WERI-Rb-1 (cell line): ENCODE results near the gene IPO5.
A peak's percentile ranks its signal among the peaks of the same experiment; 100 is the strongest.

Experiments
- DNase-seq: peaks from one replicate; pipeline ENCODE4 v3.0.0-alpha.2; 2020
- H3K27ac ChIP-seq: fragments of 250-450 bp; sonication (Bioruptor Pico); 2 replicates; pipeline ENCODE4 v1.5.1; 2020; ENCODE audit warnings: mild to moderate bottlenecking, moderate library complexity
- H3K27me3 ChIP-seq: fragments of 250-450 bp; sonication (Bioruptor Pico); 2 replicates; pipeline ENCODE4 v1.5.1; 2021; ENCODE audit warnings: mild to moderate bottlenecking, low read depth, moderate library complexity; ENCODE audit not compliant: insufficient read depth, severe bottlenecking
- H3K36me3 ChIP-seq: fragments of 250-450 bp; sonication (Bioruptor Pico); 2 replicates; pipeline ENCODE4 v1.5.1; 2020; ENCODE audit warnings: mild to moderate bottlenecking, moderate library complexity
- H3K4me3 ChIP-seq: 2 replicates; pipeline ENCODE4 v1.5.1; 2011; ENCODE audit warnings: low read depth, mild to moderate bottlenecking, control low read depth, low read length
- H3K9me3 ChIP-seq: fragments of 250-450 bp; sonication (Bioruptor Pico); 2 replicates; pipeline ENCODE4 v1.5.1; 2021; ENCODE audit warnings: mild to moderate bottlenecking, moderate library complexity; ENCODE audit not compliant: severe bottlenecking
- TF ChIP-seq, protein P1 (sequence below): IDR thresholded peaks from 2 replicates; pipeline ENCODE4 v1.5.1; 2011; ENCODE audit warnings: low read depth, mild to moderate bottlenecking, control low read depth, inconsistent platforms, low read length

Gene IPO5

DNA sequence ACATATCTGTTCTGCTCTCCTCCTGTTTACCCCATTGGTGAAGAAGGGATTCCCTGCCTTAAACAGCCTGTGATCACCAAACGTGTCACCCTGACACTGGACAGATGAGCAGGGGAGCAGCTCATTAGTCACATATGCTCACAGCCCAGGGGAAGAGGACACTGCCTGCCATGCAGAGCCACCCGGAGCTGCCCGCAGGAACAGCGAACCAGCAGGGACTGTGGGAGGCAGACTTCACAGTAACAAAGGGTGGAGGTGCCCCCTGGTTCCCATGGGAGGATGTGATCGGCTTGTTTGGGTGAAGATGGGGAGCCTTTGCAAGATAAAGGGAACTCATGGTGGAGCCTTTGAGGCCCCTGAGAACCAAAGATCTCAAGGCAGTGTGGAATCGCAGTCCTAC lies 100.8 kb downstream of the IPO5 start:
- Histone ChIP-seq H3K9me3 (peaks cover 5% of the 10 kb centered on the region), H3K4me3 (no peak overlapping the region), H3K27ac (no peak overlapping the region), H3K36me3 (no peaks in the 10 kb centered on the region), H3K27me3 (no peaks in the 10 kb centered on the region)
- DNase-seq, result no peak
- TF ChIP-seq, protein P1, sequence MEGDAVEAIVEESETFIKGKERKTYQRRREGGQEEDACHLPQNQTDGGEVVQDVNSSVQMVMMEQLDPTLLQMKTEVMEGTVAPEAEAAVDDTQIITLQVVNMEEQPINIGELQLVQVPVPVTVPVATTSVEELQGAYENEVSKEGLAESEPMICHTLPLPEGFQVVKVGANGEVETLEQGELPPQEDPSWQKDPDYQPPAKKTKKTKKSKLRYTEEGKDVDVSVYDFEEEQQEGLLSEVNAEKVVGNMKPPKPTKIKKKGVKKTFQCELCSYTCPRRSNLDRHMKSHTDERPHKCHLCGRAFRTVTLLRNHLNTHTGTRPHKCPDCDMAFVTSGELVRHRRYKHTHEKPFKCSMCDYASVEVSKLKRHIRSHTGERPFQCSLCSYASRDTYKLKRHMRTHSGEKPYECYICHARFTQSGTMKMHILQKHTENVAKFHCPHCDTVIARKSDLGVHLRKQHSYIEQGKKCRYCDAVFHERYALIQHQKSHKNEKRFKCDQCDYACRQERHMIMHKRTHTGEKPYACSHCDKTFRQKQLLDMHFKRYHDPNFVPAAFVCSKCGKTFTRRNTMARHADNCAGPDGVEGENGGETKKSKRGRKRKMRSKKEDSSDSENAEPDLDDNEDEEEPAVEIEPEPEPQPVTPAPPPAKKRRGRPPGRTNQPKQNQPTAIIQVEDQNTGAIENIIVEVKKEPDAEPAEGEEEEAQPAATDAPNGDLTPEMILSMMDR, result no peak

DNA sequence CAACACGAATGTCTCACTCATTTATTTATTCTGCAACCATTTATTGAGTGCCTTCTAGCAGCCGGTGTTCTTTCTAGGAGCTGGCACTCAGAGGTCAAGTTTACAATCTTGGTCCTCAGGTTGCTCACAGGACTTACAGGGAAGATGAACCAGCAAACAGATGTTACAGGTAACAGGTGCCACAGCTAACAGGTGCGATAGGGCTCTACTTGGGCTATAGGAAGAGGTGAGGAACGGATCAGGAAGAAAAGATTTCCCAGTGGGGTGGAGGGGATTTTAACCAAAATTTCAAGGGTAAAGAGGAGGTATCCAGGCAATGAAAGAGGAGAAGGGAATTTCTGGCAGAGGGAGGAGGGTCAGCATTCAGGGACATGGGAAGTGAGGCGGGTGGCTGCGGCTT lies 102.1 kb downstream of the IPO5 start:
- no peak overlapping the region for H3K27ac ChIP-seq

DNA sequence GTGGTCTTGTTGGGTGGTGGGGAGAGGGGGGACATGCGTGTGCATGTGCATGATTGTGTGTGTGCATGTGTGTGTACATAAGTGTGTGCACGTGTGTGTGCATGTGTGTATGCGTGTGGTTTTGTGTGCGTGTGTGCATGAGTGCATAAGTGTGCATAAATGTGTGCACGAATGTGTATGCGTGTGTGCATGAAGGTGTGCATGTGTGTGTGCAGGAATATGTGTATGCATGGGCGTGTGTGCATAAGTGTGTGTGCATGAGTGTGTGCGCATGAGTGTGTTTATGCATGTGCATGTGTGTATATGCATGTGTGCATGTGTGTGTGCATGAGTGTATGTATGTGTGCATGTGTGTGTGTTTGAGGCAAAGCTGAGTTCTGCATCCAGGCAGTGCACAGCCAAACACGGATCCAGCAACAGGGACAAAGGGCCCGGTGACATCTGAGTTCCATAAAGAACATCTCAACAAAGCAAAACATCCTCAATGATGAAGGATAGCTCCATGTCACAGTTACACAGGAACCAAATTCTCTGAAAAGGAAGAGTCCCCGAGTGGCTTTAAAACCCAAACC lies 103.5 kb downstream of the IPO5 start:
- H3K36me3 ChIP-seq, result no peaks in the 10 kb centered on the region
- no peak overlapping the region for H3K4me3 ChIP-seq
- peaks cover 5% of the 10 kb centered on the region for H3K9me3 ChIP-seq
- no peaks in the 10 kb centered on the region for H3K27me3 ChIP-seq
- H3K27ac ChIP-seq, result no peak overlapping the region
- TF ChIP-seq, protein P1, result no peak
- DNase-seq, result no peak

More for the DNA sequence above, 102.1 kb downstream of the IPO5 start:
- Histone ChIP-seq H3K9me3 (peaks cover 5% of the 10 kb centered on the region), H3K36me3 (no peaks in the 10 kb centered on the region), H3K4me3 (no peak overlapping the region), H3K27me3 (no peaks in the 10 kb centered on the region)
- DNase-seq, result no peak
- TF ChIP-seq, protein P1, result no peak

DNA sequence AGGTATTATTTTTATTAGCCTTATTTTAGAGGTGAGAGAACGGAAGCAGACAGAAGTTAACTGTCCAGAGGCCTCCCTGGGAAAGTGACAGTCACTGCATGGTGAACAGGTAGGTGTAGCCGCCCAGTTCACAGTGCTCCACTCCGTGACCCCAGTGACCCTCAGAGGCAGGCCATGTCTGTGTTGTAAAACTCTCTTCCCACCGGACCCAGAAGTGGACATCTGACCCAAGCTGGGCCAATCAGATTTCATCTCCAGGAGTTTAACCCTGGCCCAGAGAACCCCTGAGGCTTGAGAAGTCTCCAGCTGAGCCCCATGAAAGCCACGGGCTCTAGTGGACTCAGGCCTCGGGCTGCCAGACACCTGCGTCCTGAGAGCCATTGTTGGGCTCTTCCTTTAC lies 105.8 kb downstream of the IPO5 start:
- H3K4me3 ChIP-seq, result no peak overlapping the region
- DNase-seq, result peak; percentile 30
- no peaks in the 10 kb centered on the region for H3K9me3 ChIP-seq
- H3K27ac ChIP-seq, result no peak overlapping the region
- no peaks in the 10 kb centered on the region for H3K36me3 ChIP-seq
- no peaks in the 10 kb centered on the region for H3K27me3 ChIP-seq
- TF ChIP-seq, protein P1, result no peak

DNA sequence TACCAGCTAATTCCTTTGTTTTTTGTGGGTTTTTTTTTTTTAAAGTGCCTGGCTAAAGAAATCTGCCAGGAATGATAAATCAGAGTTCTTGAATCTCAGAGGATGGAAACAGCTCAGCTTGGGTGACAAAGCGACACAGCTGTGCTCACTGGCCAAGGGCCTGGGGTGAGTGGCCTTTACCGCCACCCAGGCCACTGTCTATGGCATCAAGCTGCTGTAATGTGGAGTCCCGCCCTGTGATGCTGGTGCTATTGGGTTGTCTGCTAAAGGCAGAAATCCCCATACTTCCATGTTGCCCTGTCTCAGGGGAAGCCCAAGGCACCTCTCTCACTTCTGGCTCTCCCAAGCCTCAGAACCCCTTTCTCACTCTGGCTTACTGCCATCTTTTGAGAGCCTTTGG lies 106.8 kb downstream of the IPO5 start:
- no peak overlapping the region for H3K27ac ChIP-seq
- TF ChIP-seq, protein P1, result no peak
- no peaks in the 10 kb centered on the region for H3K27me3 ChIP-seq
- no peak overlapping the region for H3K4me3 ChIP-seq
- peak; percentile 62 for DNase-seq
- no peaks in the 10 kb centered on the region for H3K9me3 ChIP-seq
- H3K36me3 ChIP-seq, result no peaks in the 10 kb centered on the region

DNA sequence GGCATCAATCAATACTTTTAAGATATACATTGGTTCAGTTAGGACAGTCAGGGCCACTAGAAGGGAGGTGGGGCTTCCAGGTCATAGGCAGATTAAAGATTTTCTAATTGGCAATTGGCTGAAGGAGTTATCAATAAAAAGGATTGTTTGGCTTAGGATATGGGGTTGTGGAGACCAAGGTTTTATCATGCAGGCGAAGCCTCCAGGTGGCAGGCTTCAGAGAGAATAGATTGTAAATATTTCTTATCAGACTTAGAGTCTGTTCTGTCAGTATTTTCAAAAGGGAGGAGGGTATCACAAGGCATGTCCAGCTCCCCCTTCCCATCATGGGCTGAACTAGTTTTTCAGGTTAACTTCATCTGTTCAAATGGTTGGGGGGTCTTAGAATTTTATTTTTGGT lies 112.0 kb downstream of the IPO5 start:
- no peak overlapping the region for H3K4me3 ChIP-seq
- TF ChIP-seq, protein P1, result 0 out of 2 replicates have a peak, but pooled peaks have one; percentile 3
- H3K27me3 ChIP-seq, result no peaks in the 10 kb centered on the region
- H3K9me3 ChIP-seq, result no peaks in the 10 kb centered on the region
- no peaks in the 10 kb centered on the region for H3K36me3 ChIP-seq
- H3K27ac ChIP-seq, result no peak overlapping the region
- DNase-seq, result no peak
